ENCODE measurements around the gene CXCL3.

- TF ChIP-seq CTCF (conservative IDR thresholded peaks at IDR 0.05; ENCODE audit: low read length), result no peak
- TF ChIP-seq EZH2phosphoT487 (IDR thresholded peaks at IDR 0.05; ENCODE audit: borderline replicate concordance, low read depth, low read length), result no peak
These were observed 19.1 kb upstream of the CXCL3 start for GRCh38 chr4:74057588-74057987.
